H9 (cell line): ENCODE data around the gene AP3S1. TPM values are rescaled to one million over a fixed set of nuclear protein-coding genes. Genes with fewer than 3 reads are reported as not detected.

Source experiments
- DNase-seq: peaks from one replicate; pipeline ENCODE4 v3.0.0-alpha.2; 2017
- H2AFZ ChIP-seq: one replicate; pipeline ENCODE4 v1.6.1; 2013; ENCODE audit warnings: mild to moderate bottlenecking, low read length, control low read depth, moderate library complexity
- H2AK5ac ChIP-seq: 2 replicates; pipeline ENCODE4 v1.6.1; 2013; ENCODE audit warnings: low read length, control low read depth, mixed read lengths; ENCODE audit not compliant: insufficient read length
- H2BK120ac ChIP-seq: one replicate; pipeline ENCODE4 v1.6.1; 2013; ENCODE audit warnings: low read depth, mild to moderate bottlenecking, low read length, control low read depth, inconsistent platforms; ENCODE audit not compliant: poor library complexity, severe bottlenecking
- H2BK12ac ChIP-seq: 2 replicates; pipeline ENCODE4 v1.6.1; 2013; ENCODE audit warnings: low read length, control low read depth, mixed read lengths, low read depth; ENCODE audit not compliant: insufficient read length
- H2BK15ac ChIP-seq: 2 replicates; pipeline ENCODE4 v1.6.1; 2013; ENCODE audit warnings: low read depth, low read length, control low read depth
- H2BK20ac ChIP-seq: one replicate; pipeline ENCODE4 v1.6.1; 2013; ENCODE audit warnings: low read depth, mild to moderate bottlenecking, low read length, control low read depth, inconsistent platforms; ENCODE audit not compliant: poor library complexity, severe bottlenecking
- H2BK5ac ChIP-seq: 2 replicates; pipeline ENCODE4 v1.6.1; 2013; ENCODE audit warnings: low read length, control low read depth, mixed read lengths; ENCODE audit not compliant: insufficient read length
- H3K14ac ChIP-seq: 2 replicates; pipeline ENCODE4 v1.6.1; 2013; ENCODE audit warnings: low read length, control low read depth; ENCODE audit not compliant: insufficient read depth
- H3K18ac ChIP-seq: 2 replicates; pipeline ENCODE4 v1.6.1; 2013; ENCODE audit warnings: low read depth, mild to moderate bottlenecking, mixed read lengths, low read length, control low read depth; ENCODE audit not compliant: insufficient read length
- H3K23ac ChIP-seq: 2 replicates; pipeline ENCODE4 v1.6.1; 2013; ENCODE audit warnings: low read length, control low read depth, mixed read lengths, low read depth; ENCODE audit not compliant: insufficient read length
- H3K23me2 ChIP-seq: 2 replicates; pipeline ENCODE4 v1.6.1; 2013; ENCODE audit warnings: low read depth, mild to moderate bottlenecking, mixed read lengths, low read length, control low read depth; ENCODE audit not compliant: insufficient read length, poor library complexity, severe bottlenecking
- H3K27ac ChIP-seq: 2 replicates; pipeline ENCODE4 v1.5.1; 2013; ENCODE audit warnings: low read length, control low read depth, mixed read lengths, low read depth; ENCODE audit not compliant: insufficient read length
- H3K27me3 ChIP-seq: 2 replicates; pipeline ENCODE4 v1.6.1; 2013; ENCODE audit warnings: low read length, control low read depth, inconsistent platforms; ENCODE audit not compliant: insufficient read depth
- H3K4ac ChIP-seq: 2 replicates; pipeline ENCODE4 v1.6.1; 2013; ENCODE audit warnings: low read depth, mild to moderate bottlenecking, control low read depth, inconsistent platforms, low read length, moderate library complexity
- H3K4me1 ChIP-seq: 2 replicates; pipeline ENCODE4 v1.6.1; 2013; ENCODE audit warnings: low read length, control low read depth, inconsistent platforms; ENCODE audit not compliant: insufficient read depth
- H3K4me2 ChIP-seq: 2 replicates; pipeline ENCODE4 v1.6.1; 2013; ENCODE audit warnings: low read length, control low read depth, mixed read lengths; ENCODE audit not compliant: insufficient read length, insufficient read depth
- H3K56ac ChIP-seq: 2 replicates; pipeline ENCODE4 v1.6.1; 2013; ENCODE audit warnings: low read depth, mild to moderate bottlenecking, mixed read lengths, low read length, control low read depth; ENCODE audit not compliant: insufficient read length
- H3K79me1 ChIP-seq: 2 replicates; pipeline ENCODE4 v1.6.1; 2013; ENCODE audit warnings: low read depth, mild to moderate bottlenecking, moderate library complexity, low read length, control low read depth, inconsistent platforms; ENCODE audit not compliant: insufficient read depth, poor library complexity, severe bottlenecking
- H3K79me2 ChIP-seq: 2 replicates; pipeline ENCODE4 v1.6.1; 2013; ENCODE audit warnings: low read length, control low read depth, inconsistent platforms; ENCODE audit not compliant: insufficient read depth
- H3K9ac ChIP-seq: 2 replicates; pipeline ENCODE4 v1.6.1; 2013; ENCODE audit warnings: low read length, control low read depth, mixed read lengths; ENCODE audit not compliant: insufficient read length; ENCODE audit errors: extremely low read depth
- H3K9me3 ChIP-seq: one replicate; pipeline ENCODE4 v1.6.1; 2013; ENCODE audit warnings: low read depth, low read length, inconsistent platforms; ENCODE audit not compliant: control insufficient read depth
- H3T11ph ChIP-seq: one replicate; pipeline ENCODE4 v1.6.1; 2013; ENCODE audit warnings: mild to moderate bottlenecking, low read length, control low read depth, inconsistent platforms
- H4K20me1 ChIP-seq: one replicate; pipeline ENCODE4 v1.6.1; 2013; ENCODE audit not compliant: control insufficient read depth, insufficient read length, insufficient read depth
- H4K5ac ChIP-seq: 2 replicates; pipeline ENCODE4 v1.6.1; 2013; ENCODE audit warnings: low read depth, mild to moderate bottlenecking, mixed read lengths, low read length, control low read depth; ENCODE audit not compliant: insufficient read length
- H4K8ac ChIP-seq: replicated peaks from 2 replicates; pipeline ENCODE4 v1.6.1; 2013; ENCODE audit warnings: low read length, control low read depth, mixed read lengths, low read depth; ENCODE audit not compliant: insufficient read length
- H4K91ac ChIP-seq: 2 replicates; pipeline ENCODE4 v1.6.1; 2013; ENCODE audit warnings: low read depth, mild to moderate bottlenecking, moderate library complexity, mixed read lengths, low read length, control low read depth; ENCODE audit not compliant: insufficient read length
- H3K27ac Mint-ChIP-seq, 3 experiments: 2 replicates in 2 of 3; 3 replicates in 1 of 3; pipeline ENCODE4 v1.8.0; 2020 to 2021; ENCODE audit warnings: mixed read lengths in 3 of 3, mild to moderate bottlenecking in 1 of 3, moderate library complexity in 1 of 3
- H3K27me3 Mint-ChIP-seq: 2 replicates; pipeline ENCODE4 v1.8.0; 2021; ENCODE audit warnings: low read depth, mild to moderate bottlenecking, moderate library complexity, mixed read lengths
- H3K36me3 Mint-ChIP-seq, 3 experiments: 2 replicates in 2 of 3; 3 replicates in 1 of 3; pipeline ENCODE4 v1.8.0; 2020 to 2021; ENCODE audit warnings: low read depth in 3 of 3, mixed read lengths in 3 of 3; ENCODE audit not compliant: insufficient read depth in 1 of 3
- H3K4me1 Mint-ChIP-seq, 2 experiments: 2 replicates each; pipeline ENCODE4 v1.8.0; 2020; ENCODE audit warnings: mixed read lengths in 2 of 2
- H3K4me3 Mint-ChIP-seq, 2 experiments: 2 replicates in 1 of 2; 3 replicates in 1 of 2; pipeline ENCODE4 v1.8.0; 2020 to 2021; ENCODE audit warnings: mild to moderate bottlenecking in 2 of 2, mixed read lengths in 2 of 2, moderate library complexity in 1 of 2
- H3K9me3 Mint-ChIP-seq, 2 experiments: 2 replicates in 1 of 2; 3 replicates in 1 of 2; pipeline ENCODE4 v1.8.0; 2020; ENCODE audit warnings: mild to moderate bottlenecking in 2 of 2, mixed read lengths in 2 of 2, moderate library complexity in 1 of 2
- total RNA-seq: library from RNA; stranded (reverse); gene quantifications from 2 replicates; pipeline ENCODE4 v1.2.1, GENCODE V29; 2021
- TF ChIP-seq, protein P1 (sequence below): fragments of 200-600 bp; sonication (generic); conservative IDR thresholded peaks from 3 replicates; pipeline ENCODE4 v1.8.0; 2021; ENCODE audit warnings: antibody characterized with exemption, mild to moderate bottlenecking

AP3S1 gene
- total RNA-seq, 1 experiment from 2014 or later: 78.4 TPM

DNA sequence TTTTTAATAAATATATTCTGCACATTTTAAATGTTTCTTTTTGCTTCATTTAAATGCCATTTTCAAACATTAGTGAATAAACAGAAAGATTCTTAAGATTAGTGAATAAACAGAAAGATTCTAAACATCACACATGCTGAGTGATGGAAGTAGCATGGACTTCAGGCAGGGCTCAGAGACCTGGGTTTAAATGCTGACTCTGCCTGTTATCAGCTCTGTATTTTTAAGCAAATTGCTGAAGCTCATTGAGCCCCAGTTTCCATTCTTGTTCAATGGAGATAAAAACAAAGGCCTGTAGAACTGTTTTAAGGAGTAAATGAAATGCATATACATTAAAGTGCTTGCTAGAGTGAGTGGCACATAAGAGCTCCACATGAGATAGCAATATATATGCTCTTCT lies 112.4 kb downstream of the AP3S1 start:
- H2BK120ac ChIP-seq: no peak overlapping the region
- no peak overlapping the region for H3K4ac ChIP-seq
- H4K5ac ChIP-seq: no peak overlapping the region
- Mint-ChIP-seq H3K36me3 (no peaks in the 10 kb centered on the region), H3K27me3 (no peaks in the 10 kb centered on the region), H3K27ac (no peak overlapping the region; a peak in 1 of 7 replicates), H3K4me1 (peaks cover 28 to 30% of the 10 kb centered on the region in 2 experiments), H3K4me3 (no peak overlapping the region), H3K9me3 (no peaks in the 10 kb centered on the region)
- H2AK5ac ChIP-seq: no peak overlapping the region
- H3K23me2 ChIP-seq: no peaks in the 10 kb centered on the region
- H3K27me3 ChIP-seq: no peaks in the 10 kb centered on the region
- H4K91ac ChIP-seq: no peak overlapping the region
- H3K27ac ChIP-seq: no peak overlapping the region
- no peak overlapping the region for H2BK12ac ChIP-seq
- H3K4me1 ChIP-seq: no peaks in the 10 kb centered on the region
- no peak overlapping the region for H3K18ac ChIP-seq
- no peak overlapping the region for H2AFZ ChIP-seq
- H2BK20ac ChIP-seq: no peak overlapping the region
- DNase-seq: no peak
- H3K79me1 ChIP-seq: no peaks in the 10 kb centered on the region
- no peak overlapping the region for H3K4me2 ChIP-seq
- no peak overlapping the region for H2BK5ac ChIP-seq
- no peak overlapping the region for H3K56ac ChIP-seq
- H3K23ac ChIP-seq: no peak overlapping the region
- no peak overlapping the region for H2BK15ac ChIP-seq
- H4K20me1 ChIP-seq: no peaks in the 10 kb centered on the region
- TF ChIP-seq, protein P1, sequence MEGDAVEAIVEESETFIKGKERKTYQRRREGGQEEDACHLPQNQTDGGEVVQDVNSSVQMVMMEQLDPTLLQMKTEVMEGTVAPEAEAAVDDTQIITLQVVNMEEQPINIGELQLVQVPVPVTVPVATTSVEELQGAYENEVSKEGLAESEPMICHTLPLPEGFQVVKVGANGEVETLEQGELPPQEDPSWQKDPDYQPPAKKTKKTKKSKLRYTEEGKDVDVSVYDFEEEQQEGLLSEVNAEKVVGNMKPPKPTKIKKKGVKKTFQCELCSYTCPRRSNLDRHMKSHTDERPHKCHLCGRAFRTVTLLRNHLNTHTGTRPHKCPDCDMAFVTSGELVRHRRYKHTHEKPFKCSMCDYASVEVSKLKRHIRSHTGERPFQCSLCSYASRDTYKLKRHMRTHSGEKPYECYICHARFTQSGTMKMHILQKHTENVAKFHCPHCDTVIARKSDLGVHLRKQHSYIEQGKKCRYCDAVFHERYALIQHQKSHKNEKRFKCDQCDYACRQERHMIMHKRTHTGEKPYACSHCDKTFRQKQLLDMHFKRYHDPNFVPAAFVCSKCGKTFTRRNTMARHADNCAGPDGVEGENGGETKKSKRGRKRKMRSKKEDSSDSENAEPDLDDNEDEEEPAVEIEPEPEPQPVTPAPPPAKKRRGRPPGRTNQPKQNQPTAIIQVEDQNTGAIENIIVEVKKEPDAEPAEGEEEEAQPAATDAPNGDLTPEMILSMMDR: no peak
- no peak overlapping the region for H3K14ac ChIP-seq
- no peak overlapping the region for H3T11ph ChIP-seq
- no peak overlapping the region for H3K9ac ChIP-seq
- no peaks in the 10 kb centered on the region for H3K79me2 ChIP-seq
- H4K8ac ChIP-seq: no peak overlapping the region
- H3K9me3 ChIP-seq: no peaks in the 10 kb centered on the region
